ENCODE measurements around the gene BIRC7.

- TF ChIP-seq TAF1 (IDR thresholded peaks at IDR 0.05; ENCODE audit: borderline replicate concordance, low read depth, low read length) (no peak), POLR2A (IDR thresholded peaks at IDR 0.05; ENCODE audit: low read depth, low read length) (no peak)
These were observed 53.0 kb downstream of the BIRC7 start for GRCh38 chr20:63288581-63289251.
